A172 (cell line): ENCODE data around the gene PKM. TPM values are rescaled to one million over a fixed set of nuclear protein-coding genes. Genes with fewer than 3 reads are reported as not detected.

ENCODE experiments used
- DNase-seq: peaks from one replicate; pipeline ENCODE4 v3.0.0-alpha.2; 2015; ENCODE audit warnings: low spot score
- total RNA-seq: library from RNA; depleted of rRNA; stranded (reverse); fragments of >200 nt; shearing (Covaris generic); gene quantifications from 2 replicates; pipeline ENCODE4 v1.2.3, GENCODE V29; 2014; rRNA removed

Gene PKM
- total RNA-seq, 1 experiment from 2014 or later, result 2,886 TPM

- DNase-seq, result peak; percentile 69
Observed at GRCh38 chr15:72155635-72156616, 75.1 kb downstream of the PKM start.

GRCh38 chr15:72155003-72155621 lies 75.9 kb downstream of the PKM start:
- DNase-seq, result peak; percentile 18

- no peak for DNase-seq
Observed at GRCh38 chr15:72154316-72154715, 76.7 kb downstream of the PKM start.

- DNase-seq, result no peak
Observed at GRCh38 chr15:72153269-72154000, 77.6 kb downstream of the PKM start.

Other genes with a start within 250 kb of the PKM start
- gene MYO9A, start 113.0 kb downstream of the PKM start, total RNA-seq, result 14.9 and 18.4 TPM in 2 replicates
- 1.3 and 1.8 TPM in 2 replicates for gene SENP8, start 112.8 kb downstream of the PKM start, total RNA-seq
- gene GRAMD2A, start 33.4 kb downstream of the PKM start, total RNA-seq, result 3.2 TPM in 1 of 2 replicates, not detected in the other
- gene PARP6, start 41.4 kb upstream of the PKM start, total RNA-seq, result 30.4 and 32.3 TPM in 2 replicates
- gene CELF6, start 89.0 kb upstream of the PKM start, total RNA-seq, result not detected in 2 replicates
- 89.0 and 109 TPM in 2 replicates for gene HEXA, start 144.8 kb upstream of the PKM start, total RNA-seq
- not detected in 2 replicates for gene TMEM202, start 167.1 kb upstream of the PKM start, total RNA-seq
- 31.5 and 36.6 TPM in 2 replicates for gene ARIH1, start 243.1 kb upstream of the PKM start, total RNA-seq